K562 (cell line): ENCODE data around the gene STARD13. TPM values are rescaled to one million over a fixed set of nuclear protein-coding genes. Genes with fewer than 3 reads are reported as not detected.
"Not testable (repeated sequence)": the region's sequence is repeated elsewhere in the genome, so short reads cannot be mapped to it uniquely, and the experiment has no call there.

Experiments
- ATAC-seq: fragments of 200-7000 bp; cut with Tn5 transposase; 3 replicates; pipeline ENCODE4 v1.9.1; 2020; ENCODE audit warnings: moderate library complexity
- BruUV-seq: library from RNA; stranded (reverse); fragments of 400-500 nt; replicated peaks from 2 replicates; lab custom pipeline; 2021; lab: Mats Ljungman, UMichigan
- CTCF ChIA-PET: fragments of 300-600 bp; formaldehyde crosslinking; extraction: SDS; loops from one replicate; lab custom pipeline; 2021; ENCODE audit warnings: low intra/inter-chr PET ratio; lab: Yijun Ruan, JAX
- POLR2A ChIA-PET: fragments of 300-600, 350-650 bp; sonication (Branson Sonifier 250); formaldehyde crosslinking; extraction: SDS; loops from one replicate; lab custom pipeline; 2021; ENCODE audit warnings: antibody characterized with exemption, inconsistent platforms; lab: Yijun Ruan, JAX
- DNase-seq, 4 experiments: peaks; one replicate each; pipeline versions ENCODE4 v3.0.0 to v3.0.0-alpha.2; 2011 to 2018; ENCODE audit warnings: low spot score in 3 of 4, mixed read lengths in 3 of 4; ENCODE audit errors: extremely low read depth in 1 of 4
- FAIRE-seq: peaks from 2 replicates; lab custom pipeline; 2011; peaks lifted over from hg19 to GRCh38; lab: Jason Lieb, UNC
- H2AFZ ChIP-seq: 2 replicates; pipeline ENCODE4 v1.6.0; 2011; ENCODE audit warnings: low read depth, low read length, control low read depth, inconsistent platforms
- H3K27ac ChIP-seq: fragments of 200-600 bp; 3 replicates; pipeline ENCODE4 v1.8.0; 2011; ENCODE audit warnings: low read depth, mild to moderate bottlenecking, control low read depth, inconsistent platforms, low read length, moderate library complexity, mixed read lengths; ENCODE audit errors: extremely low read depth
- H3K27me3 ChIP-seq, 2 experiments: fragments of 300-600 bp in 1 of 2; 2 replicates in 1 of 2; 3 replicates in 1 of 2; pipeline versions ENCODE4 v1.6.0 to v1.8.0; 2011; ENCODE audit warnings: inconsistent platforms in 2 of 2, low read length in 2 of 2, mild to moderate bottlenecking in 1 of 2, mixed read lengths in 1 of 2, moderate library complexity in 1 of 2; ENCODE audit not compliant: control insufficient read depth in 2 of 2, insufficient read depth in 2 of 2
- H3K36me3 ChIP-seq: fragments of 300-600 bp; 3 replicates; pipeline ENCODE4 v1.8.0; 2011; ENCODE audit warnings: mild to moderate bottlenecking, low read length, inconsistent platforms; ENCODE audit not compliant: control insufficient read depth, insufficient read depth
- H3K4me1 ChIP-seq, 2 experiments: fragments of 200-600 bp in 1 of 2; replicated peaks in 1 of 2; 2 replicates in 1 of 2; 3 replicates in 1 of 2; pipeline versions ENCODE4 v1.5.1 to v1.8.0; 2011; ENCODE audit warnings: inconsistent platforms in 2 of 2, low read length in 2 of 2, mild to moderate bottlenecking in 1 of 2, mixed read lengths in 1 of 2, moderate library complexity in 1 of 2; ENCODE audit not compliant: control insufficient read depth in 2 of 2, insufficient read depth in 2 of 2
- H3K4me2 ChIP-seq: 2 replicates; pipeline ENCODE4 v1.6.1; 2011; ENCODE audit warnings: low read length, control low read depth, inconsistent platforms, mixed read lengths; ENCODE audit not compliant: insufficient read depth
- H3K4me3 ChIP-seq: fragments of 200-600 bp; sonication (generic), shearing (Covaris generic); 2 replicates; pipeline ENCODE4 v1.5.1; 2016; ENCODE audit warnings: control low read depth, inconsistent platforms
- H3K79me2 ChIP-seq: fragments of 200-600 bp; 3 replicates; pipeline ENCODE4 v1.8.0; 2011; ENCODE audit warnings: low read length, inconsistent platforms; ENCODE audit not compliant: control insufficient read depth, insufficient read depth
- H3K9ac ChIP-seq, 2 experiments: 2 replicates each; pipeline versions ENCODE4 v1.6.0 to v1.6.1; 2011; ENCODE audit warnings: low read depth in 2 of 2, low read length in 2 of 2, control low read depth in 1 of 2, inconsistent platforms in 1 of 2, mild to moderate bottlenecking in 1 of 2, mixed read lengths in 1 of 2; ENCODE audit not compliant: insufficient read depth in 1 of 2
- H3K9me1 ChIP-seq: one replicate; pipeline ENCODE4 v1.6.0; 2011; ENCODE audit warnings: inconsistent platforms, mild to moderate bottlenecking, low read length, moderate library complexity; ENCODE audit not compliant: control insufficient read depth, insufficient read depth
- H3K9me3 ChIP-seq: replicated peaks from 2 replicates; pipeline ENCODE4 v1.5.1; 2011; ENCODE audit warnings: low read depth, low read length, inconsistent platforms; ENCODE audit not compliant: control insufficient read depth, insufficient read depth
- H4K20me1 ChIP-seq: replicated peaks from 2 replicates; pipeline ENCODE4 v1.6.1; 2011; ENCODE audit warnings: low read length, inconsistent platforms, mixed read lengths; ENCODE audit not compliant: control insufficient read depth, insufficient read depth
- BRF1 ChIP-seq: IDR thresholded peaks from 3 replicates; pipeline ENCODE4 v1.6.1; 2011; ENCODE audit warnings: borderline replicate concordance, mild to moderate bottlenecking; ENCODE audit not compliant: insufficient read length; ENCODE audit errors: extremely low read depth
- E4F1 ChIP-seq: fragments of 250-450 bp; sonication (Bioruptor Pico); IDR thresholded peaks from 2 replicates; pipeline ENCODE4 v1.5.0; 2021; ENCODE audit warnings: mild to moderate bottlenecking, borderline replicate concordance
- NR2C2 ChIP-seq, 2 experiments: fragments of 200-800 bp in 1 of 2; sonication (Bioruptor generic) in 1 of 2; sonication (generic) in 1 of 2; formaldehyde crosslinking in 1 of 2; IDR thresholded peaks; 2 replicates each; pipeline versions ENCODE4 v1.6.1 to v1.8.0; 2016 to 2022; ENCODE audit warnings: mild to moderate bottlenecking in 1 of 2, missing compliant biosample characterization in 1 of 2, missing genetic modification characterization in 1 of 2, missing genetic modification reagents in 1 of 2
- U2AF2 ChIP-seq: fragments of 200-400 bp; formaldehyde crosslinking; optimal IDR thresholded peaks from 2 replicates; pipeline ENCODE3; 2017; ENCODE audit warnings: low read depth, mild to moderate bottlenecking, low read length
- ZNF354B ChIP-seq: fragments of 250-450 bp; sonication (Bioruptor Pico); IDR thresholded peaks from 2 replicates; pipeline ENCODE4 v1.4.0; 2020
- ZNF707 ChIP-seq: fragments of 250-450 bp; sonication (Bioruptor Pico); conservative IDR thresholded peaks from 2 replicates; pipeline ENCODE4 v1.8.0; 2022; ENCODE audit warnings: inconsistent platforms, mild to moderate bottlenecking, moderate library complexity
- WGBS: fragments of 100-300 bp; shearing (Covaris generic); methylation state at CpG from one replicate; pipeline ENCODE4 v1.1.6; 2016; ENCODE audit warnings: low coverage, mixed read lengths; ENCODE audit not compliant: insufficient coverage; ENCODE audit errors: missing lambda C conversion rate; 5-methylcytosine and 5-hydroxymethylcytosine counted together
- in situ Hi-C: fragments of 300-500 bp; cut with MboI; formaldehyde crosslinking; loops from 4 replicates; pipeline ENCODE4 v1.15.0; 2018; ENCODE audit warnings: inconsistent platforms, mixed read lengths
- intact Hi-C: fragments of 100-400 bp; cut with micrococcal nuclease; formaldehyde crosslinking; loops from 2 replicates; pipeline ENCODE4 v1.14.2; 2022
- polyA plus RNA-seq, 8 experiments: library from polyadenylated mRNA; depleted of rRNA in 4 of 8; stranded (reverse) in 5 of 8; unstranded in 3 of 8; fragments of >200 nt; fragmentation: Nextera tagmentation in 2 of 8; fragmentation: Illumina TruSeq in 1 of 8; extraction: Ambion mirVana in 2 of 8; extraction: Trizol in 1 of 8; gene quantifications; 2 replicates each; pipeline versions ENCODE4 v1.2.1 to v1.2.3, GENCODE V29; 2011 to 2014; ENCODE audit warnings: inconsistent platforms in 1 of 8, missing spikeins in 1 of 8
- total RNA-seq, 7 experiments: library from RNA; depleted of rRNA in 6 of 7; stranded (reverse); fragments of >200 nt in 6 of 7; fragmentation: Illumina TruSeq in 2 of 7; extraction: Trizol in 2 of 7; gene quantifications; 2 replicates each; pipeline versions ENCODE4 v1.2.1 to v1.2.3, GENCODE V29; 2011 to 2021; ENCODE audit warnings: low replicate concordance in 1 of 7
- TF ChIP-seq, protein P1 (sequence below): sonication (generic); formaldehyde crosslinking; IDR thresholded peaks from 2 replicates; pipeline ENCODE4 v1.8.1; 2023; ENCODE audit warnings: mild to moderate bottlenecking, missing genetic modification reagents
- TF ChIP-seq, protein P2 (sequence below), 3 experiments: fragments of 200-800 bp in 1 of 3; sonication (Bioruptor generic) in 1 of 3; sonication (generic) in 1 of 3; formaldehyde crosslinking in 1 of 3; IDR thresholded peaks; 2 replicates each; pipeline versions ENCODE4 v1.6.1 to v1.8.0; 2016 to 2022; ENCODE audit warnings: mild to moderate bottlenecking in 2 of 3, missing compliant biosample characterization in 2 of 3, missing genetic modification characterization in 2 of 3, missing genetic modification reagents in 1 of 3
- TF ChIP-seq, protein P3 (sequence below): fragments of 450-650 bp; IDR thresholded peaks from 2 replicates; pipeline ENCODE4 v1.6.1; 2016

The STARD13 gene
- total and polyA plus RNA-seq, 9 of the 15 experiments (the other 6 are each of a cell fraction or from before 2014, with no cell fraction given) = 0.11 TPM; not detected in 8

GRCh38 chr13:33162725-33163124 is 122.8 kb downstream of the STARD13 start:
- H3K36me3 ChIP-seq, H3K27me3 ChIP-seq, H3K27ac ChIP-seq, intact Hi-C loops, POLR2A ChIA-PET, BruUV-seq, H2AFZ ChIP-seq, H4K20me1 ChIP-seq, H3K79me2 ChIP-seq, H3K9me1 ChIP-seq, H3K9ac ChIP-seq, H3K4me1 ChIP-seq, H3K4me3 ChIP-seq, ATAC-seq, H3K9me3 ChIP-seq, DNase-seq, FAIRE-seq, in situ Hi-C loops, CTCF ChIA-PET, H3K4me2 ChIP-seq: not testable (repeated sequence)
- WGBS = 6% methylated on average over 2 of the region's 2 CpGs
- peak; percentile 76 for TF ChIP-seq ZNF707 (CRISPR knock-in tag)

DNA sequence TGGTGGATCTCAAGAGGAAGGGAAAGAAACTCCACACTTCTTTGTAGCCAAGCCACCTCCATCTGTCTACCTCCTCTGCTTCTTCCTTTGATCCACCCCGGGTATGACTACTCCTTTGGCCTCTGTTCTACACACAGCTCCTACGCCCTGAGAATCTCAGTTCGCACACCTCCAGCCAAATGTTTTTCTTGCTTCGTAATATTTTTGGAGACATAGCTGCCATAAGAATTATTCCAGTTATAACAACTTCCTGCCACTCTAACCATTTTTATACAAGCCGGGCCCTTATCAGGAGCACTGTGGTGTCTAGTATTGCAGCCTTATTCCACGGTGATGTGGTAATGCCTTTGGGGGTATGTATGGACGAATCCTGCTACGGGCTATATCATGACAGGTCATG is 126.7 kb downstream of the STARD13 start:
- Histone ChIP-seq H3K4me2 (no peak overlapping the region), H3K4me3 (no peak overlapping the region), H3K27me3 (no peaks in the 10 kb centered on the region), H4K20me1 (no peaks in the 10 kb centered on the region), H3K27ac (no peak overlapping the region), H3K79me2 (no peaks in the 10 kb centered on the region), H2AFZ (no peak overlapping the region), H3K36me3 (no peaks in the 10 kb centered on the region), H3K9me3 (no peaks in the 10 kb centered on the region), H3K4me1 (no peaks in the 10 kb centered on the region), H3K9ac (no peak overlapping the region), H3K9me1 (no peaks in the 10 kb centered on the region)
- DNase-seq (no peak), ATAC-seq (no peak), FAIRE-seq (no peak)
- no TSS peak for BruUV-seq
- WGBS = under 1% methylated on average over 7 of the region's 8 CpGs
- intact Hi-C loops = no loop called here
- ChIA-PET POLR2A (no interaction called here), CTCF (no interaction called here)
- in situ Hi-C loops = no loop called here
- no peak for TF ChIP-seq E4F1 (CRISPR knock-in tag)
- TF ChIP-seq NR2C2 (CRISPR knock-in tag; IDR thresholded peaks at IDR 0.05) = no peak
- no peak for TF ChIP-seq NR2C2 (tag; IDR thresholded peaks at IDR 0.05)
- TF ChIP-seq BRF1 = no peak
- TF ChIP-seq, protein P1, sequence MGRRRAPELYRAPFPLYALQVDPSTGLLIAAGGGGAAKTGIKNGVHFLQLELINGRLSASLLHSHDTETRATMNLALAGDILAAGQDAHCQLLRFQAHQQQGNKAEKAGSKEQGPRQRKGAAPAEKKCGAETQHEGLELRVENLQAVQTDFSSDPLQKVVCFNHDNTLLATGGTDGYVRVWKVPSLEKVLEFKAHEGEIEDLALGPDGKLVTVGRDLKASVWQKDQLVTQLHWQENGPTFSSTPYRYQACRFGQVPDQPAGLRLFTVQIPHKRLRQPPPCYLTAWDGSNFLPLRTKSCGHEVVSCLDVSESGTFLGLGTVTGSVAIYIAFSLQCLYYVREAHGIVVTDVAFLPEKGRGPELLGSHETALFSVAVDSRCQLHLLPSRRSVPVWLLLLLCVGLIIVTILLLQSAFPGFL = no peak
- TF ChIP-seq ZNF354B = no peak
- TF ChIP-seq U2AF2 = no peak
- TF ChIP-seq, protein P2, sequence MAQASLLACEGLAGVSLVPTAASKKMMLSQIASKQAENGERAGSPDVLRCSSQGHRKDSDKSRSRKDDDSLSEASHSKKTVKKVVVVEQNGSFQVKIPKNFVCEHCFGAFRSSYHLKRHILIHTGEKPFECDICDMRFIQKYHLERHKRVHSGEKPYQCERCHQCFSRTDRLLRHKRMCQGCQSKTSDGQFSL (CRISPR knock-in tag; IDR thresholded peaks at IDR 0.05) = no peak
- TF ChIP-seq, protein P2 (tag; IDR thresholded peaks at IDR 0.05) = no peak
- TF ChIP-seq, protein P3, sequence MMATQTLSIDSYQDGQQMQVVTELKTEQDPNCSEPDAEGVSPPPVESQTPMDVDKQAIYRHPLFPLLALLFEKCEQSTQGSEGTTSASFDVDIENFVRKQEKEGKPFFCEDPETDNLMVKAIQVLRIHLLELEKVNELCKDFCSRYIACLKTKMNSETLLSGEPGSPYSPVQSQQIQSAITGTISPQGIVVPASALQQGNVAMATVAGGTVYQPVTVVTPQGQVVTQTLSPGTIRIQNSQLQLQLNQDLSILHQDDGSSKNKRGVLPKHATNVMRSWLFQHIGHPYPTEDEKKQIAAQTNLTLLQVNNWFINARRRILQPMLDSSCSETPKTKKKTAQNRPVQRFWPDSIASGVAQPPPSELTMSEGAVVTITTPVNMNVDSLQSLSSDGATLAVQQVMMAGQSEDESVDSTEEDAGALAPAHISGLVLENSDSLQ = no peak
